GM23338 (cell line): ENCODE results near the gene NUDT4. TPM values are rescaled to one million over a fixed set of nuclear protein-coding genes. Genes with fewer than 3 reads are reported as not detected.

Experiments
- ATAC-seq: fragments of 200-7000 bp; cut with Tn5 transposase; 3 replicates; pipeline ENCODE4 v1.9.1; 2020
- DNase-seq: peaks from one replicate; pipeline ENCODE4 v3.0.0-alpha.2; 2015; ENCODE audit warnings: low spot score
- H2AFZ ChIP-seq: fragments of 200-600 bp; sonication (generic); 2 replicates; pipeline ENCODE4 v1.8.0; 2016; ENCODE audit warnings: antibody characterized with exemption, mild to moderate bottlenecking, moderate library complexity
- H3F3A ChIP-seq: fragments of 200-600 bp; sonication (generic); replicated peaks from 2 replicates; pipeline ENCODE4 v1.8.0; 2017; ENCODE audit warnings: antibody characterized with exemption, mixed run types, low read depth
- H3K27ac ChIP-seq: fragments of 200-600 bp; sonication (generic); 2 replicates; pipeline ENCODE4 v1.6.1; 2016; ENCODE audit warnings: low read depth
- H3K27me3 ChIP-seq: fragments of 200-600 bp; sonication (generic); 2 replicates; pipeline ENCODE4 v1.8.0; 2016; ENCODE audit warnings: mild to moderate bottlenecking, mixed run types, moderate library complexity; ENCODE audit not compliant: insufficient read depth
- H3K36me3 ChIP-seq: fragments of 200-600 bp; sonication (generic); 2 replicates; pipeline ENCODE4 v1.8.0; 2016; ENCODE audit warnings: mild to moderate bottlenecking; ENCODE audit not compliant: insufficient read depth
- H3K4me1 ChIP-seq: fragments of 200-600 bp; sonication (generic); 2 replicates; pipeline ENCODE4 v1.8.0; 2016; ENCODE audit warnings: mild to moderate bottlenecking, moderate library complexity; ENCODE audit not compliant: insufficient read depth
- H3K4me2 ChIP-seq: fragments of 200-600 bp; sonication (generic); 2 replicates; pipeline ENCODE4 v1.7.1; 2017; ENCODE audit warnings: mixed run types
- H3K4me3 ChIP-seq: fragments of 200-600 bp; sonication (generic); 2 replicates; pipeline ENCODE4 v1.6.1; 2016; ENCODE audit warnings: mixed run types
- H3K79me2 ChIP-seq: fragments of 200-600 bp; sonication (generic); replicated peaks from 2 replicates; pipeline ENCODE4 v1.8.0; 2017; ENCODE audit warnings: mild to moderate bottlenecking; ENCODE audit not compliant: insufficient read depth
- H3K9me2 ChIP-seq: fragments of 200-600 bp; sonication (generic); 2 replicates; pipeline ENCODE4 v1.8.0; 2017; ENCODE audit not compliant: insufficient read depth
- H4K20me1 ChIP-seq: fragments of 200-600 bp; sonication (generic); replicated peaks from 2 replicates; pipeline ENCODE4 v1.8.0; 2017; ENCODE audit warnings: mild to moderate bottlenecking; ENCODE audit not compliant: insufficient read depth
- H3K27ac Mint-ChIP-seq: 2 replicates; pipeline ENCODE4 v1.8.0; 2020; ENCODE audit warnings: inconsistent platforms, mild to moderate bottlenecking, moderate library complexity, mixed read lengths
- H3K27me3 Mint-ChIP-seq: 3 replicates; pipeline ENCODE4 v1.8.0; 2022; ENCODE audit warnings: low read depth, mild to moderate bottlenecking, moderate library complexity, mixed read lengths, inconsistent platforms; ENCODE audit not compliant: insufficient read depth, poor library complexity
- H3K36me3 Mint-ChIP-seq: 3 replicates; pipeline ENCODE4 v1.8.0; 2021; ENCODE audit warnings: low read depth, mild to moderate bottlenecking, inconsistent platforms, moderate library complexity, mixed read lengths
- H3K4me1 Mint-ChIP-seq: 3 replicates; pipeline ENCODE4 v1.8.0; 2020; ENCODE audit warnings: mild to moderate bottlenecking, inconsistent platforms, mixed read lengths
- H3K4me3 Mint-ChIP-seq: 3 replicates; pipeline ENCODE4 v1.8.0; 2021; ENCODE audit warnings: moderate library complexity, mild to moderate bottlenecking, inconsistent platforms, mixed read lengths
- H3K9me3 Mint-ChIP-seq: 3 replicates; pipeline ENCODE4 v1.8.0; 2020; ENCODE audit warnings: moderate library complexity, mild to moderate bottlenecking, inconsistent platforms, mixed read lengths
- CTCF ChIP-seq, 2 experiments: fragments of 200-600 bp in 1 of 2; sonication (generic) in 1 of 2; conservative IDR thresholded peaks; 2 replicates each; pipeline versions ENCODE4 v1.5.1 to v1.6.1; 2016 to 2017; ENCODE audit warnings: antibody characterized with exemption in 2 of 2, low read depth in 2 of 2, mild to moderate bottlenecking in 2 of 2, moderate library complexity in 1 of 2
- EZH2 ChIP-seq: fragments of 200-600 bp; sonication (generic); IDR thresholded peaks from one replicate; pipeline ENCODE4 v1.8.0; 2017; ENCODE audit warnings: antibody characterized with exemption, mild to moderate bottlenecking, low read depth; ENCODE audit not compliant: unreplicated experiment
- NANOG ChIP-seq: IDR thresholded peaks from 2 replicates; pipeline ENCODE4 v1.6.1; 2016; ENCODE audit warnings: antibody characterized with exemption, borderline replicate concordance
- REST ChIP-seq: IDR thresholded peaks from one replicate; pipeline ENCODE4 v1.6.1; 2018; ENCODE audit warnings: antibody characterized with exemption; ENCODE audit not compliant: unreplicated experiment
- ZNF462 ChIP-seq: fragments of 250-450 bp; sonication (Bioruptor Pico); IDR thresholded peaks from 2 replicates; pipeline ENCODE4 v1.5.0; 2020; ENCODE audit warnings: mild to moderate bottlenecking, moderate library complexity
- polyA plus RNA-seq: library from polyadenylated mRNA; unstranded; fragments of >200 nt; fragmentation: Nextera tagmentation; extraction: Ambion mirVana; gene quantifications from 2 replicates; pipeline ENCODE4 v1.2.1, GENCODE V29; 2016
- total RNA-seq: library from RNA; depleted of rRNA; stranded (reverse); fragments of >200 nt; shearing (Covaris generic); gene quantifications from 2 replicates; pipeline ENCODE4 v1.2.3, GENCODE V29; 2014

NUDT4 gene
- total and polyA plus RNA-seq, 2 experiments from 2014 or later, result 32.3 to 67.2 TPM

GRCh38 chr12:93434256-93434865 is 56.6 kb downstream of the NUDT4 start (continued):
- TF ChIP-seq ZNF462 (CRISPR knock-in tag), result no peak
- no peak for TF ChIP-seq CTCF (conservative IDR thresholded peaks at IDR 0.05; ENCODE audit: low read depth in 2 of 2)
- TF ChIP-seq EZH2, result no peak

- peaks cover 4% of the 10 kb centered on the region for H3K27me3 Mint-ChIP-seq
- Histone ChIP-seq H3K27me3 (no peaks in the 10 kb centered on the region), H3K9me2 (no peaks in the 10 kb centered on the region), H3K79me2 (peaks cover 85% of the 10 kb centered on the region), H4K20me1 (peaks cover 73% of the 10 kb centered on the region), H3K27ac (no peak overlapping the region), H2AFZ (no peak overlapping the region), H3K36me3 (no peaks in the 10 kb centered on the region), H3K4me1 (peaks cover 44% of the 10 kb centered on the region), H3F3A (no peaks in the 10 kb centered on the region), H3K4me2 (peak overlapping the region; percentile 97), H3K4me3 (no peak overlapping the region; the same call in 1 of the 2 replicates)
- H3K9me3 Mint-ChIP-seq, result peaks cover 3% of the 10 kb centered on the region; the same call in 2 of the 3 replicates
- no peak overlapping the region for H3K27ac Mint-ChIP-seq
- H3K4me3 Mint-ChIP-seq, result peak overlapping the region; percentile 15
- H3K36me3 Mint-ChIP-seq, result peaks cover 7% of the 10 kb centered on the region; the same call in 1 of the 3 replicates
- DNase-seq (no peak), ATAC-seq (no peak)
- peaks cover 49% of the 10 kb centered on the region for H3K4me1 Mint-ChIP-seq
- TF ChIP-seq REST, result no peak
- TF ChIP-seq CTCF (conservative IDR thresholded peaks at IDR 0.05; ENCODE audit: low read depth in 2 of 2), result no peak
- TF ChIP-seq NANOG, result no peak
- no peak for TF ChIP-seq EZH2
Measured at GRCh38 chr12:93438266-93439050, 60.7 kb downstream of the NUDT4 start.
